Measurements from ENCODE around the gene DGUOK.
"Not testable (repeated sequence)": the region's sequence is repeated elsewhere in the genome, so short reads cannot be mapped to it uniquely, and the experiment has no call there.

The DGUOK gene

DNA sequence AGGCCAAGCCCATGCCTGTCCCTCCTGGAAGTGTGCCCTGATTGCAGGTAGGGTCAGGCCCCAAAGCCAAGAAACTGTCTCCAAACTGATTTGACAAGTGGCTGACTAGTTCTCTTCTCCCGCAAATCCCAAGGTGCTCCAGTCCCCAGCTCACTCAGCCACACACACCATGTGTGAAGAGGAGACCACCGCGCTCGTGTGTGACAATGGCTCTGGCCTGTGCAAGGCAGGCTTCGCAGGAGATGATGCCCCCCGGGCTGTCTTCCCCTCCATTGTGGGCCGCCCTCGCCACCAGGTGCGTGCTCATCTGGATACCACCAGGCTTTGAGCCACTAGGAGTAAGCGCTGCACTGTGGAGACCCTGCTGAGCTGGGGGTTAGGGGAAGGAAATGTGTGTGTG, 25.5 kb upstream of the DGUOK start:
- no peak for DNase-seq (ENCODE audit: low read depth)

DNA sequence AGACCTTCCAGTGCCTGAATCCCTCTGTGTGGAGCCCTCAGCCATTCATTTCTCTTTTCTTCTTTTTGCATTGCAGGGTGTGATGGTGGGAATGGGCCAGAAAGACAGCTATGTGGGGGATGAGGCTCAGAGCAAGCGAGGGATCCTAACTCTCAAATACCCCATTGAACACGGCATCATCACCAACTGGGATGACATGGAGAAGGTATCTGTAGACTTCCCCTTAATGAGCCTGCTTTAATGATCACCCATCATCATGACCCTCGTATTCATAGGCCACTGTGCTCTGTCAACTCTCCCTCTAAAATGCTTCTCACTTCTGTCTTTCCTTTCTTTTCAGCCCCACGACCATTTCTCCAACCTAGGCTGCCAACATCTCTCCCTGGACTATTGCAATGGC, 24.4 kb upstream of the DGUOK start:
- no peak for DNase-seq (ENCODE audit: low read depth)

DNA sequence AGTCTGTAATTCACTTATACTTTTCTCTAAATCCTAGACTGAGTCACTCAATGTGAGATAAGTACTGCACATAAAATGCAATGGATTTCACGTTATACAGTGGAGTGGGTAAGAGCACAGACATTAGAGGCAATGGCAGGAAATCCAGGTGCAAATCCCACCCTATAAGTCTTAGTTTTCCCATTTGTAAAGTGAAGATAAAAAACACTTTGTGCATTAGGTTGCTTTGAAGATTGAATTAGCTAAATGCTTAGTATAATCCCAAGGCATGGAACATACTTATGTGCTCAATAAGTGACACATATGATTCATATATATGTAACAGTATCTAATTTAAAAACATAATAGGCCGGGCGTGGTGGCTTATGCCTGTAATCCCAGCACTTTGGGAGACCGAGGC, 23.4 kb upstream of the DGUOK start:
- no peak for DNase-seq (ENCODE audit: low read depth)

DNA sequence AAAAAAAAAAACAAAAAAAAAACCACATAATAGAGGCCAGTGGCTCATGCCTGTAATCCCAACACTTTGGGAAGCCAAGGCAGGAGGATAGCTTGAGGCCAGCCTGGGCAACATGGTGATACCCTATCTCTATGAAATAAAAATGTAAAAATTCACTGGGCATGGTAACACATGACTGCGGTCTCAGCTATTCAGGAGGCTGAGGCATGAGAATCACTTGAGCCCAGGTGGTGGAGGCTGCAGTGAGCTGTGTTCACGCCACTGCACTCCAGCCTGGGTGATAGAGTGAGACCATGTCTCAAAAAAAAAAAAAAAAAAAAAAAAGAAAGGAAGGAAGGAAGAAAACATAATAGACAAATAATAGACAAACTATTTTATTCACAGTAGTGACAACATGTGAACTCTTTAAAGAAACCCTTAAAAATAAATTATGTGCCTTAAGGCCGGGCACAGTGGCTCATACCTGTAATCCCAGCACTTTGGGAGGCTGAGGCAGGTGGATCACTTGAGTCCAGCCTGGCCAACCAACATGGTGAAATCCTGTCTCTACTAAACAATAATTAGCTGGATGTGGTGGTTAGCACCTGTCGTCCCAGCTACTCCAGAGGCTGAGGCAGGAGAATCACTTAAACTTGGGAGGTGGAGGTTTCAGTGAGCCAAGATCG, 22.6 kb upstream of the DGUOK start:
- not testable (repeated sequence) for DNase-seq (ENCODE audit: low read depth)

DNA sequence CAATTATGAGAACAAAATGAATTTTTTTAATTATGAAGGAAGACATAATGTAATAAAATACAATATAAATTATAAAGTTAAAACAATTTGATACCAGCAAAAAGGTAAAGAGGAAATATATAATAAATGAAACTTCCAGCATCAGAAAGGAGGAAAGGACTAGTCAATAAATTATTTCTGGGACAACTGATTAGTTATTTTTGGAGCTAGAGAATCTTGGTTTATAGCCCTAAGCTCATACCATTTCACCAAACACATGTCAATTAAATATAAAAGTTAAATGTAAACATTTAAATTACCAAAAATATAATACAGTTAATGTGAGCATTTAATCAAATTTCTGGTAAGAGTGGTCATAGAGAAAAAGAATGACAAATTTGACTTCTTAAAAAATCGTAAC, 21.7 kb upstream of the DGUOK start:
- DNase-seq (ENCODE audit: low read depth), result no peak

DNA sequence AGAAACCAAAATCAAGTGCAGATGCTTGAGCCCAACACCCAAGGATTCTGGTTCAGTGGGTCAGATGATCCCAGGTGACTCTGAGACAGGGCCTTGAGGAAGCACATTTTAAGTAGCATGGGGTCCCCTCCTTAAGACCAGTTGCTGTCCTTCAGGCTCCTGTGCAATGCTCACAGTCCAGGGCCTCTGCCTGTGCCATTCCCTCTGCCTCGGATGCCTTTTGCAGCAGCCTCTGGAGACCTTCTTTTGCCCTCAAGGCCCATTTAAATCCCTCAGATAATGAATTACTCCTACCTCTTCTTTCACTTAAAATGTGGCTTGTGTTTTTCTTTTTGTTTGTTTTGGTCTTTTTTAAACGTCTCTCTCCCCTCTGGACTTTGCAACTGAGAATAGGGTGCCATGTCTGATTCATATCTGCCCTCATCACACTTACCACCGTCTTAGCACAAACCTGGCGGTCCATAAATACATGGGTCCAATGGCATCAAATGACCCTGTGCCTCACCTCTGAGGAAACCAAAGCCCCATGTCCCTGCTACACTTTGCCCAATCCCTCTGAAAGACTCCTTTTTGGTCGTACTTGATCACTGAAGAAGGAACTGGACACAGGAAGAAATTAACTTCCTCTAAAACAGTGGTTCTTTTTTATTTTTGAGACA, 19.7 kb upstream of the DGUOK start:
- DNase-seq (ENCODE audit: low read depth), result no peak

DNA sequence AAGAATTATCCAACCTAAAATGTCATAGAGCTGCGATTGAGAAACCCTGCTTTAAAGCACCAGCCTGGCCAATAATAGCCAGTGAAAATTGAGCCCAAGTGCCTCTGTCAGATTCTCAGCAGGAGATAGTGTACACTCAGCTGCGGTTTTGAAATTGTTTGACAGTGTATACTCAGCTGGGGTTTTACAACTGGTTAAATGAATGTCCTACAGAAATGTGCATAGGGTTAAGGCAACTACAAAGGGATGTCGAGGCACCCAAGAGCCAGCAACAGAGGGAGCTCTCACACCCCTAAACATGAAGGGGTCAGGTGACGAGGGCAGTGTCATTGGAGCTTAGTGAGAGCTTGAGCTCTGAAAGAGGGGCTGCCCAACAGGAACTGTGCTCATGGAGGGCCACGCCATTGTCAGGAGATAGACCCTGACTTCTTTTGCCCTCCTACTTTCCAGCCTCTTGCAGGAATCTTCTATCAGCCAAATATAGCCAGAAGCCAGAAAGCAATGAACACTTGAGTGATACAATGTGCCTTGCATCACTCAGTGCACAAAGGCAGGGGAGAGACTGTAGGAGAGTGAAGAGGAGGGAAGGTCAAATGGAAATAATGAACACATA, 18.7 kb upstream of the DGUOK start:
- no peak for DNase-seq (ENCODE audit: low read depth)

DNA sequence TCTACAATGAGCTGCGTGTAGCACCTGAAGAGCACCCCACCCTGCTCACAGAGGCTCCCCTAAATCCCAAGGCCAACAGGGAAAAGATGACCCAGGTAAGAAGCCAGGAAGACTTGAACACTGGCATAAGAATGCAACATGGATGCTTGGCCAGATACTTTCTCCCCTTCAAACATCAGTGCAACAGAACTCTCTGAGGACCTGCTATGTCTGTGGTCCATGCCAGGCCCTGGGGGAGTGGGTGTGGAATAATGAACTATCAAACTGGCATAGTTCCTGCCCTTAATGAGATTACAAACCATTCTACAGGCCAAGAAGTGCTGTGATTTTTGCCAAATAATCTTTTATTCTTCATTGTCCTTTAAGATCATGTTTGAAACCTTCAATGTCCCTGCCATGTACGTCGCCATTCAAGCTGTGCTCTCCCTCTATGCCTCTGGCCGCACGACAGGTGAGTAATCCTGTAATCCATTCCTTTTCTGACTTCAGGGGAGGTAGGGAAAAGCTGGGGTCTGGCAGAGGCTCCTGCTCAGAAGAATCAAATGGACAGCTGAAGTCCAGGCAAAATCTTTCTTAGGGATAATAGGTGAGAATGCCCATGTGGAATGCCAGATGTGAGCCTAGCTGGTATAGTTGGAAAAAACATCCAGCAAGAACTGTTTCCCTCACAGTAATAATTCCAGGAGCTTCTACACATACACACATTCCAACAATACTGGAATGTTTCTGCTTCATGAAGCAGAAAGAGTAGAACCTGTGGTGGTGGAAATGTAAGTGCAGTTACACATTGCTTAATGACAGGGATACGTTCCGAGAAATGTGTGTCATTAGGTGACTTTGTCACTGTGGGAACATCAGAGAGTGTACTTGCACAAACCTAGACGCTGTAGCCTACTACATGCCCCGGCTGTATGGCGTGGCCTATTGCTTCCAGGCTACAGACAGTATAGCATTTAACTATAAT, 17.7 kb upstream of the DGUOK start:
- DNase-seq (ENCODE audit: low read depth), result no peak

DNA sequence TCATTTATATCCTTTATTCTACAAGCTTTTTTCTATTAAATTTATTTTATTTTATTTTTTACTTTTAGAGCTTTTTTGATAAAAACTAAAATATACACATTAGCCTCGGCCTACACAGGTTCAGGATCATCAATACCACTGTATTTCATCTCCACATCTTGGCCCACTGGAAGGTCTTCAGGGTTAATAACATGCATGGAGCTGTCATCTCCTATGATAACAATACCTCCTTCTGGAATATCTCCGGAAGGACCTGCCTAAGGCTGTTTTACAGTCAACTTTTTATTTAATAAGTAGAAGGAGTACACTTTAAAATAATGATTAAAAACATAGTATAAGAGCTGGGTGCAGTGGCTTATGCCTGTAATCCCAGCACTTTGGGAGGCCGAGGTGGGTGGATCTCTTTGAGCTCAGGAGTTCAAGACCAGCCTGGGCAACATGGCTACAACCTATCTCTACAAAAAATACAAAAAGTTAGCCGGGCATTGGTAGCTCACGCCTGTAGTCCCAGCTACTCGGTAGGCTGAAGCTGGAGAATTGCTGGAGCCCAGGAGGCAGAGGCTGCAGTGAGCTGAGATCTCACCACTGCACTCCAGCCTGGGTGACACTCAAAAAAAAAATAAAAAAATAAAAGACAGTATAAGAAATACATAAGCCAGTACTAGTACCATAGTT, 15.7 kb upstream of the DGUOK start:
- no peak for DNase-seq (ENCODE audit: low read depth)

DNA sequence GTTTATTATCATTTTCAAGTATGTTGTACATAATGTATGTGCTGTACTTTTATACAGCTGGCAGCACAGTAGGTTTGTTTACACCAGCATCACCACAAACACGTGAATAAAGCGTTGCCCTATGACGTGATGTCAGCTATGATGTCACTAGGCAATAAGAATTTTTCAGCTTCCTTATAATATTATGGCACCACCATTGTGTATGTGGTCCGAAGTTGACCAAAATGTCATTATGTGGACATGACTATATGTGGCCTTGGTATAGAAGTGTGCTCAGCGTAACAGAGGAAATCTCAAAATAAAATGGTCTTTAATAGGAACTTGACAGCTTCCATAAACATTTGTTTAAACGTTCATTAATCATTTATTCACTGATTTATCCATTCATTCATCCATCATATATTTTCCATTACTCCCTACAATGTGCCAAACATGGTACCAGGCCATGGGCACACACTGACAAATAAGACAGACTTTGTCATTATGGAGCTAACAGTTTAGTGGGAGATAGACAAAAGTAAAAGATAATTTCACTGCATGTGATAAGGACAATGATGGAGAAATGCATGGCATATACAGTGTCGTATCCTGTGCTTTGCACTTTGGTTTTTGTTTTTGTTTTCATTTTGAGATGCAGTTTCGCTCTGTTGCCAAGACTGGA, 15.0 kb upstream of the DGUOK start:
- no peak for DNase-seq (ENCODE audit: low read depth)

DNA sequence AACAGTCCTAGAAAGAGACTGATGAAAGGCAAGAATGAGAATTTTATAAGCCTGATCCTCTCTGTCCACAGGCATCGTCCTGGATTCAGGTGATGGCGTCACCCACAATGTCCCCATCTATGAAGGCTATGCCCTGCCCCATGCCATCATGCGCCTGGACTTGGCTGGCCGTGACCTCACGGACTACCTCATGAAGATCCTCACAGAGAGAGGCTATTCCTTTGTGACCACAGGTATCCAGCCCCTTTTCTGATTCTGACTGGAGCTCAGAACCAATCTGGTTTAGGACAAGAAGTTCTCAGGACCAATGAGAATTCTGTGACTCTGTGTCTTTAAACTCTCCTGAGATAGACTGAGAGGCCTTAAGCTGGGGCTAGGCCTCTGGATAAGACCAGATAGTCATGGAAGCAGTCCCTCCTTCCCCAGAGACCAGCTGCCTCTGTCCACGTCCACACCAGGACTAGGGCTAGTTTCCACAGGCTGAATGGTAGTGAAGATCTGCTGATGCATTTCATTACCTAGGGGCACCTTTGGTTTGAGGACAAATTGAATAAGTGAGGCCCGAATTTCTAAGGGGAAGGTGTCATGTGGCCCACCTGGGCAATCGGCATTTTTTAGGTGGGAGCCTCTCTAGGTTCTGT, 13.1 kb upstream of the DGUOK start:
- no peak for DNase-seq (ENCODE audit: low read depth)

DNA sequence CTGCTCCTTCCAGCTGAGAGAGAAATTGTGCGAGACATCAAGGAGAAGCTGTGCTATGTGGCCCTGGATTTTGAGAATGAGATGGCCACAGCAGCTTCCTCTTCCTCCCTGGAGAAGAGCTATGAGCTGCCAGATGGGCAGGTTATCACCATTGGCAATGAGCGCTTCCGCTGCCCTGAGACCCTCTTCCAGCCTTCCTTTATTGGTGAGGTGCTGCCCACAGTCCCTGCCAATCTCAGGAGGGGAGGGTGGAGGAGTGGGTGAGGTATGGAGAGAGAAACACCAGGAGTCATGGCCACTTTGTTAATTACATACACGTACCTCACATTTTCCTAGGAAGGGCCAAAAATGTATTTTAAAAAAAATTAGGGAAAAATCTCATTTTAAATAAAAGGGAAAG, 12.0 kb upstream of the DGUOK start:
- no peak for DNase-seq (ENCODE audit: low read depth)

DNA sequence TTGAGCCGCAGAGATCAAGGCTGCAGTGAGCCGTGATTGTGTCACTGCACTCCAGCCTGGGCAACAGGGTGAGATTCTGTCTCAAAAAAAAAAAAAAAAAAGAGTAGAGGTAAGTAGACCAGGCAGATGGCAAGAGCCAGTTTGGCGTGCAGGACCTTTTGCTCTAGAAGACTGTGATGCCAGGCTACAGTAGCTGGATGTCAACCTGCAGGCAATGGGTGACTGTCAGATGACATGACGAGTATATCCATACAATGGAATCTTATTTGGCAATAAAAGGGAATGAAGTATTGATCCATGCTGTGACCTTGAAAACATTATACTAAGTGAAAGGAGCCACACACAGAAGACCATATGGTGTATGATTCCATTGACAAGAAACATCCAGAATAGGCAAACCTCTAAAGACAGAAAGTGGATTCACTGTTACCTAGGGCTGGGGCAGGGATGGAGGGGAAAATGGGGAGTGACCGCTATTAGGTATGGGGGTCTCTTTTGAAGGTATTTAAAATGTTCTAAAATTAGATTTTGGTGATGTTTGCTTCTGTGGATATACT, 11.2 kb upstream of the DGUOK start:
- DNase-seq (ENCODE audit: low read depth), result no peak

DNA sequence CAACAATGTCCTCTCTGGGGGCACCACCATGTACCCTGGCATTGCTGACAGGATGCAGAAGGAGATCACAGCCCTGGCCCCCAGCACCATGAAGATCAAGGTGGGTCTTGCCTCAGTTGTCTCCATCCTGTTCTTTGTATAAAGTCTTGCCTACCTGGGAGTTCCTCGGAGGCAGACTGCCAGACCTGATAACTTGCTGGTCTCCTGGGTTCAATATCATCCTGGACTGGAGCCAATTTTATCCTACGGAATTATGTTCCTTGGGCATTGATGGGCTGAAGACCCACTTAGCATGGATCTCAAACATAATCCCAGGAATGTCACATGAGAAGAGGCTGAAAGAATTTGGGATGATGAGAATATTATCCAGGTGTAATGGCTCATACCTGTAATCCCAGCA, 10.0 kb upstream of the DGUOK start:
- DNase-seq (ENCODE audit: low read depth), result no peak

DNA sequence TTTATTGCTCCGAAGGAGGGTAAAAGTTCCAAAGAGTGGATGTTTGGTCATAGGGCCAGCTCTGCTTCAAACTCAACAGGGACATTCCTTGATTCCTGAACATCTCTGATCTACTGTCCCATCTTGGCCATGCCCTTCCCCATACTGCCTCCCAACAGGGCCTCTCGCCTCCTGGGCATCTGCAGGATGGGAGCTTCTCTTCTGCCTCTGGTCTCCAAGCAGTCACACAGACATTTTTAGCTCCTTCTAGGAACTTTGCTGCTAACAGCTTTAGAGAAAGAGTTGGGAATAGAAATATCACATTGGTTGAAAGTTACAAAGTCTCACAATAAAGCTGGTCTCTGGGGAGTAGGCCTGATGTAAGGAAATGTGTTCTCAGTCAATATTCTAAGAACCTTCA, 9.4 kb upstream of the DGUOK start:
- DNase-seq (ENCODE audit: low read depth), result no peak

DNA sequence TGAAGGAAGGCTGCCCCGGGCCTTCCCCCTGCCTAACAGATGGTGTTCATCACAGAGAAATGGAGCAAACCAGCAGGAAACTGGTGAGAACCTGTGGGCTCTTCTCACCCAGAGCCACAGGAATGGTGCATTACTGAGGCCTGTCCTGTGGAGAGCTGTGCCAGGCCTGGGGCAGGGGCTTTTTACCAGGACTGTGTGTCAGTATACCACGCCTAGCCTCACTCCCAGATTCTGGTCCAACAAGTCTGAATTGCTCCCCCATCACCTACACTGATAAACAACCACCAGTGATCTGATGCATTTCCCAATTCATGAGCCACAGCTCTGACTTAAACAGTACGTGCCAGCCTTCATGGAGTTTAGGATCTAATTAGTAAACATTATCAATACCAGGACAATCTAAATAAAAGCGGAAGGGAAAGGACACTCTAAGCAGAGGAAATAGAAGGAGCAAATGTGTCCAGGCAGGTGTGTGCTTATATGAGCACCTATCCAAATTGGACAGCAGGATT, 8.9 kb upstream of the DGUOK start:
- no peak for DNase-seq (ENCODE audit: low read depth)

DNA sequence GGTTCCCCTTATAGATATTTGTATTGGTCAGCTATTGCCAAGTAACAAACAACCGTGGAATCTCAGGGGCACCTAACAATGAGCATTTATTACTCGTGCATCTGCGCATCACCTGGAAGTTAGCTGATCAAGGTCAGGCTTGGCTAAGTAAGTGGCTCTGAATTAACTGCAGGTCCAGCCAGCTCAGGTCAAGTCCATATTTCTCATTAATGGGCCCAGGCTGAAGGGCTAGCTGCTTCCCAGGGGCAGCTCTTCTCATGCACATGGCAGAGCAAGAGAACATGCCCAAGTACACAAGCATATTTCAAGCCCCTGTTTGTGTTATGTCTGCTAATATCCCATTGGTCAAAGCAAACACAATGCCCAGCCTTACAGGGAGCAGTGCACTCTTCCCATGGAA, 7.8 kb upstream of the DGUOK start:
- no peak for DNase-seq (ENCODE audit: low read depth)

DNA sequence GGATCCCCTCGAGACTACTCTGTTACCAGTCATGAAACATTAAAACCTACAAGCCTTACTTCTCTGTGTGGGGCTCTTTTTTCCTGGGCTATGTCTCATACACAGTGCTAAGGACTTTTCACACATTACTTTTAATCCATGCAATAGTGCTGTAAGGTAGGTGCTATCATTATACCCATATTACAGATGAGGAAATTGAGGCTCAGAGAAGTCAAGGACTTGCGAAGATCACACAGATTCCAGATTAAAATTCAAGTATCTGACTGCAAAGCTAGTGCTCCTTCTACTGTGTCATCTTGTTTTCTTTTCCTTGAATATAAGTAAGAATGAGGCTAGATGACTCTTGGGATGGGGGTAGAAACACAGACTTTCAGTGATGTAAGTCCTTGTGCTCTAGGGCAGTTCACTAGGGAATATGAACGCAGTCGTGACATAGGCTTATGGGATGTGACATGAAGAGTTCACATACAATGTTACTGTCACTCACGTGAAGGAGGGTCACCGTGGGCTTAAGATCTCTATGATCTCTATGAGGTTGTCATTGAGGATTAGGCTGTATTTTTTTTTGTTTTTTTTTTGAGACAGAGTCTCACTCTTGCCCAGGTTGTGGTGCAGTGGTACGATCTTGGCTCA, 7.0 kb upstream of the DGUOK start:
- no peak for DNase-seq (ENCODE audit: low read depth)

DNA sequence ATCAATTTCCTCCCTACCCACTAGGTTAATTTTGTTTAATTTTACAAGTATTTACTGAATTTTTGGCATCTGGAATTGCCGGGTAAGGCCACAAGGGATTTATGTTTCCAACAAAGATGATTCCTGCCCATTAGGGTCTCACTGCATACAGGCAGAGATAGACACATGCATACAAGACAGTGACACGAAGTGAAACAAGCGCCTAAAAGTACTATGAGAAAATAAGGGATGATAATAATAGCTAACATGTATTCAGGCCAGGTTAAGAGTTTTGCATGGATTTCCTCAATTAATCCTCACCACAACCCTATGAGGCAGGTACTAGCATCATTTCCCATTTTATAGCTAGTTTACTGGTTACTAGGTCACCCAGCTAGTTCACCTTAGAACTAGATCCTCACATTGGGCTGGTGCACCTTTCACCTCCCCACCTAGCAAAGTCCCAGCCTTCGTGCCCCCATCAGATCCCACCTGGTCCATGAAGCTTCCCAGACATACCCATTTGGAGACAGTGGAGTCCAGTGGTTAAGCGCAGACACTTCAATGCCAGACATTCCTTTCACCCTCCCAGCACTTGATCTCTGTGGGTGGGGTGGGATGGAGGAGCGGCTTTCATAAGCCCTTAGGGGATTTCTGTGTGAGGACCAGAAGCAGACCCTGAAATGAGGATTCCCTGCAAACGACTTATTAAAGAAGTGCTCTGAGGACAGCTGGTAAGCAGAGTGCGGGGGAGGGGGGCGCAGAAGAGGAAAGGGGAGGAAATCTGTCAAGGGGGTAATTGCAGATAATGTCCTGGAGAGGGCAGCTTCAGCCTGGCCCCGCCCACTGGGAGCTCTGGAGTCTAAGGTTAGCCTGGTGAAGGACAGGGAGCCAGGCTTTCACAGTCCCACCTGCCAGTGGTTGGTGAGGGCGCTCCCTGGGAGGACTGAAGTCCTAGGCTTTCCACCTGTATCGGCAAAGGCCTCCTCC, 5.8 kb upstream of the DGUOK start:
- no peak for DNase-seq (ENCODE audit: low read depth)

All from stimulated activated CD8-positive, alpha-beta memory T cell treated with anti-CD3 and anti-CD28 coated beads, Interleukin-7, amount 100 ng/mL, for 24 hours (primary cell).